ENCODE data around the gene PRODH2.

- no peak for TF ChIP-seq IRF2 (CRISPR knock-in tag; IDR thresholded peaks at IDR 0.05; ENCODE audit: borderline replicate concordance, low read depth)
- TF ChIP-seq CBFB (CRISPR knock-in tag; IDR thresholded peaks at IDR 0.05; ENCODE audit: low read depth) = no peak
- no peak for TF ChIP-seq CTCF (IDR thresholded peaks at IDR 0.05)
- no peak for TF ChIP-seq ATF6 (CRISPR knock-in tag; IDR thresholded peaks at IDR 0.05)
- TF ChIP-seq KAT7 (CRISPR knock-in tag; IDR thresholded peaks at IDR 0.05; ENCODE audit: borderline replicate concordance) = no peak
- TF ChIP-seq FOXK1 (CRISPR knock-in tag; IDR thresholded peaks at IDR 0.05) = no peak
- no peak for TF ChIP-seq MXD4 (CRISPR knock-in tag; IDR thresholded peaks at IDR 0.05; ENCODE audit: borderline replicate concordance)
- TF ChIP-seq USF2 (CRISPR knock-in tag; IDR thresholded peaks at IDR 0.05) = no peak
Observed at GRCh38 chr19:35811317-35812219, 1.1 kb downstream of the PRODH2 start.

Measured in WTC11 (cell line).